ENCODE measurements around the gene C21orf58. TPM values are rescaled to one million over a fixed set of nuclear protein-coding genes. Genes with fewer than 3 reads are reported as not detected.

Gene C21orf58
- total and polyA plus RNA-seq, 2 experiments from 2014 or later = 3.7 to 4.2 TPM

- Histone ChIP-seq H3K36me3 (ENCODE audit: low read depth) (peaks cover 41% of the 10 kb centered on the region; the same call in 1 of the 2 replicates), H3K4me2 (ENCODE audit: unreplicated experiment) (no peak overlapping the region), H3K9me3 (ENCODE audit: low read depth) (no peaks in the 10 kb centered on the region), H3K4me3 (no peak overlapping the region), H3K4me1 (ENCODE audit: insufficient read depth) (no peaks in the 10 kb centered on the region), H3F3A (ENCODE audit: insufficient read depth) (no peaks in the 10 kb centered on the region; the same call in 1 of the 2 replicates), H2AFZ (no peak overlapping the region), H4K20me1 (ENCODE audit: insufficient read depth) (no peaks in the 10 kb centered on the region), H3K27me3 (replicated peaks; ENCODE audit: insufficient read depth) (no peaks in the 10 kb centered on the region), H3K27ac (no peak overlapping the region), H3K9me2 (ENCODE audit: insufficient read depth) (no peaks in the 10 kb centered on the region), H3K79me2 (ENCODE audit: insufficient read depth) (0 out of 2 replicates have a peak, but pooled peaks cover 4% of the 10 kb centered on the region), H3K9ac (no peak overlapping the region)
- in situ Hi-C loops (cut with MboI) = no loop called here
- WGBS, 2 experiments (ENCODE audit: low coverage in 1 of 2, low lambda C conversion rate in 2 of 2, missing lambda C conversion rate in 2 of 2) = 93 to 95% methylated on average over 19 of the region's 19 CpGs
- DNase-seq = no peak
- TF ChIP-seq EZH2 (IDR thresholded peaks at IDR 0.05; ENCODE audit: insufficient read depth, poor library complexity, severe bottlenecking) (no peak), EZH2phosphoT487 (IDR thresholded peaks at IDR 0.05; ENCODE audit: insufficient read depth, low read depth) (no peak)
Measured at GRCh38 chr21:46266946-46267345, 56.7 kb downstream of the C21orf58 start.

DNA sequence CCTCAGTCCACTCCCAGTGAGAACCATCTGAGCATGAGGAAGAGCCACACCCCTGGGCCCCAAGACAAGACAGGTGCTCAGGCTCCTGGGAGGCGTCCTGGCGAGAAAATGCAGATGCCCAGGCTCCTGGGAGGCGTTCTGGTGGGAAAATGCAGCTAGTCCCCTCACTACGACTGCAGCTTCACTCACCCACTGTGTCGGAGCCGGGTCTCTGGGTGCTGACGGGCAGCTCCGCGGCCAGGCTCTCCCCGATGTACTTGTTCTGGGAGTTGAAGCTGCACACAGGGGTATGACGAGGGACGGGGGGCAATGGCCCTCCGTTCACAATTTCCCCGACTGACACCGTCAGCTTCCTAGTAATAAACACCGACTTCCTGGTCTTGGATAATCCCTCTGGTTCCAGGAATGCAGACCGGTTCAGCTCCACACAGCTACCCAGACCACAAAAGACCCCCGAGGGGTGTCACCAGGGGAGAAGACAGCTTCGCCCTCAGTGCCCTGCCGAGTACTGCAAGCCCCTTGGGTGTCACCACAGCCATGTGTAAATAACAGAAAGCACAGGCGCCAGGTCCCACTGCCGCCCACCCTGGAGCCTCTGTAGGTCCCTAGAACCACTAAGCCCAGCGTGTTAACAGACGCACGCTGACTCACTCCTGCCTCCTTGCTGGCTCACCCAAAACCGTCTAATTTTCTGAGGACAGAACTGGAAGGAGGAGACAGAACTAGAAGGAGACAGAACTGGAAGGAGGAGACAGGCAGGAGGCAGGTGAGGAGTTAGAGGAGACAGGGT lies 57.7 kb downstream of the C21orf58 start:
- Histone ChIP-seq H3K4me1 (ENCODE audit: insufficient read depth) (no peaks in the 10 kb centered on the region), H3K4me2 (ENCODE audit: unreplicated experiment) (no peak overlapping the region), H3K9me2 (ENCODE audit: insufficient read depth) (no peaks in the 10 kb centered on the region), H3K9ac (no peak overlapping the region), H3K27ac (no peak overlapping the region), H3K36me3 (ENCODE audit: low read depth) (peaks cover 38% of the 10 kb centered on the region; the same call in 1 of the 2 replicates), H3K27me3 (replicated peaks; ENCODE audit: insufficient read depth) (no peaks in the 10 kb centered on the region), H3K4me3 (no peak overlapping the region), H3K9me3 (ENCODE audit: low read depth) (no peaks in the 10 kb centered on the region), H3K79me2 (ENCODE audit: insufficient read depth) (0 out of 2 replicates have a peak, but pooled peaks cover 4% of the 10 kb centered on the region), H2AFZ (no peak overlapping the region), H4K20me1 (ENCODE audit: insufficient read depth) (no peaks in the 10 kb centered on the region), H3F3A (ENCODE audit: insufficient read depth) (no peaks in the 10 kb centered on the region)
- 87% methylated on average over 25 to 26 of the region's 26 CpGs for whole genome bisulfite sequencing, 2 experiments (ENCODE audit: low coverage in 1 of 2, low lambda C conversion rate in 2 of 2, missing lambda C conversion rate in 2 of 2)
- DNase-seq = no peak
- in situ Hi-C loops (cut with MboI) = no loop called here
- no peak for TF ChIP-seq EZH2 (IDR thresholded peaks at IDR 0.05; ENCODE audit: insufficient read depth, poor library complexity, severe bottlenecking)
- no peak for TF ChIP-seq EZH2phosphoT487 (IDR thresholded peaks at IDR 0.05; ENCODE audit: insufficient read depth, low read depth)

DNA sequence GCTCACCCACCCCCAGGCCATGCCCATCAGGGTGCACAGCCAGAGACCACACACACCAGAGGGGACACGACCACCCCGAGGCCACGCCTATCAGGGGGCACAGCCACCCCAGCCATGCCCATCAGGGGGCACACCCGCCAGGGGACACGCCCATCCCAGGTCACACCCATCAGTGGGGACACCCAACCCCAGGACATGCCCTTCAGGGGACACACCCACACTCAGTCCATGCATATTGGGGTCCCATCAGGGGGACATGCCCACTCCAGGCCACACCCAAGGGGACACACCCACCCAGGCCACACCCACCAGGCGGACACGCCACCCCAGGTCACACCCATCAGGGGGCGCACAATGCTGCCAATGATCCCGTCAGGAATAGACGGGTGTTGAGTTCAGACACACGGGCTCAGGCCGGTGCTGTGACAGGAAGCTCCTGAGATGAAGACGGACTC lies 59.0 kb downstream of the C21orf58 start:
- 81 to 84% methylated on average over 12 to 13 of the region's 13 CpGs for WGBS, 2 experiments (ENCODE audit: low coverage in 1 of 2, low lambda C conversion rate in 2 of 2, missing lambda C conversion rate in 2 of 2)
- in situ Hi-C loops (cut with MboI) = no loop called here
- H3K4me2 ChIP-seq (ENCODE audit: unreplicated experiment) = no peak overlapping the region
- TF ChIP-seq EZH2phosphoT487 (IDR thresholded peaks at IDR 0.05; ENCODE audit: insufficient read depth, low read depth) (no peak), EZH2 (IDR thresholded peaks at IDR 0.05; ENCODE audit: insufficient read depth, poor library complexity, severe bottlenecking) (no peak)
- H3K9me2 ChIP-seq (ENCODE audit: insufficient read depth) = no peaks in the 10 kb centered on the region
- H3K4me1 ChIP-seq (ENCODE audit: insufficient read depth) = no peaks in the 10 kb centered on the region
- H3K27me3 ChIP-seq (replicated peaks; ENCODE audit: insufficient read depth) = no peaks in the 10 kb centered on the region
- H3K9me3 ChIP-seq (ENCODE audit: low read depth) = no peaks in the 10 kb centered on the region
- H3K9ac ChIP-seq = no peak overlapping the region
- no peak for DNase-seq
- H4K20me1 ChIP-seq (ENCODE audit: insufficient read depth) = no peaks in the 10 kb centered on the region
- no peak overlapping the region for H3K4me3 ChIP-seq
- no peaks in the 10 kb centered on the region for H3F3A ChIP-seq (ENCODE audit: insufficient read depth)
- H2AFZ ChIP-seq = no peak overlapping the region
- H3K27ac ChIP-seq = no peak overlapping the region
- peaks cover 44% of the 10 kb centered on the region for H3K36me3 ChIP-seq (ENCODE audit: low read depth)
- H3K79me2 ChIP-seq (ENCODE audit: insufficient read depth) = 0 out of 2 replicates have a peak, but pooled peaks cover 4% of the 10 kb centered on the region

- H3K27me3 ChIP-seq (replicated peaks; ENCODE audit: insufficient read depth) = no peaks in the 10 kb centered on the region
- no peak overlapping the region for H2AFZ ChIP-seq
- no peaks in the 10 kb centered on the region for H3K4me1 ChIP-seq (ENCODE audit: insufficient read depth)
- DNase-seq = no peak
- no peak overlapping the region for H3K4me3 ChIP-seq
- TF ChIP-seq EZH2phosphoT487 (IDR thresholded peaks at IDR 0.05; ENCODE audit: insufficient read depth, low read depth) = no peak
- no peak for TF ChIP-seq EZH2 (IDR thresholded peaks at IDR 0.05; ENCODE audit: insufficient read depth, poor library complexity, severe bottlenecking)
- H4K20me1 ChIP-seq (ENCODE audit: insufficient read depth) = no peaks in the 10 kb centered on the region
- in situ Hi-C loops (cut with MboI) = no loop called here
- no peaks in the 10 kb centered on the region for H3K9me2 ChIP-seq (ENCODE audit: insufficient read depth)
- no peaks in the 10 kb centered on the region for H3F3A ChIP-seq (ENCODE audit: insufficient read depth)
- H3K9ac ChIP-seq = no peak overlapping the region
- 95 to 96% methylated on average over 21 to 22 of the region's 22 CpGs for WGBS, 2 experiments (ENCODE audit: low coverage in 1 of 2, low lambda C conversion rate in 2 of 2, missing lambda C conversion rate in 2 of 2)
- no peaks in the 10 kb centered on the region for H3K9me3 ChIP-seq (ENCODE audit: low read depth)
- no peak overlapping the region for H3K4me2 ChIP-seq (ENCODE audit: unreplicated experiment)
- H3K79me2 ChIP-seq (ENCODE audit: insufficient read depth) = 0 out of 2 replicates have a peak, but pooled peaks cover 4% of the 10 kb centered on the region
- H3K27ac ChIP-seq = no peak overlapping the region
- H3K36me3 ChIP-seq (ENCODE audit: low read depth) = peaks cover 46% of the 10 kb centered on the region
Measured at GRCh38 chr21:46264046-46264689, 59.5 kb downstream of the C21orf58 start.

Measured in GM23248 (cell line).